Tongue (tissue), 2 donors: ENCODE results near the gene CLDN19. TPM values are rescaled to one million over a fixed set of nuclear protein-coding genes. Genes with fewer than 3 reads are reported as not detected.
A peak's percentile ranks its signal among the peaks of the same experiment; 100 is the strongest.

Experiments used
- DNase-seq: peaks from one replicate; pipeline ENCODE4 v3.0.0-alpha.2; 2015
- total RNA-seq: library from RNA; depleted of rRNA; stranded (reverse); fragments of >200 nt; gene quantifications from one replicate; pipeline ENCODE4 v1.2.3, GENCODE V29; 2014

Gene CLDN19
- total RNA-seq = 2.8 TPM

DNA sequence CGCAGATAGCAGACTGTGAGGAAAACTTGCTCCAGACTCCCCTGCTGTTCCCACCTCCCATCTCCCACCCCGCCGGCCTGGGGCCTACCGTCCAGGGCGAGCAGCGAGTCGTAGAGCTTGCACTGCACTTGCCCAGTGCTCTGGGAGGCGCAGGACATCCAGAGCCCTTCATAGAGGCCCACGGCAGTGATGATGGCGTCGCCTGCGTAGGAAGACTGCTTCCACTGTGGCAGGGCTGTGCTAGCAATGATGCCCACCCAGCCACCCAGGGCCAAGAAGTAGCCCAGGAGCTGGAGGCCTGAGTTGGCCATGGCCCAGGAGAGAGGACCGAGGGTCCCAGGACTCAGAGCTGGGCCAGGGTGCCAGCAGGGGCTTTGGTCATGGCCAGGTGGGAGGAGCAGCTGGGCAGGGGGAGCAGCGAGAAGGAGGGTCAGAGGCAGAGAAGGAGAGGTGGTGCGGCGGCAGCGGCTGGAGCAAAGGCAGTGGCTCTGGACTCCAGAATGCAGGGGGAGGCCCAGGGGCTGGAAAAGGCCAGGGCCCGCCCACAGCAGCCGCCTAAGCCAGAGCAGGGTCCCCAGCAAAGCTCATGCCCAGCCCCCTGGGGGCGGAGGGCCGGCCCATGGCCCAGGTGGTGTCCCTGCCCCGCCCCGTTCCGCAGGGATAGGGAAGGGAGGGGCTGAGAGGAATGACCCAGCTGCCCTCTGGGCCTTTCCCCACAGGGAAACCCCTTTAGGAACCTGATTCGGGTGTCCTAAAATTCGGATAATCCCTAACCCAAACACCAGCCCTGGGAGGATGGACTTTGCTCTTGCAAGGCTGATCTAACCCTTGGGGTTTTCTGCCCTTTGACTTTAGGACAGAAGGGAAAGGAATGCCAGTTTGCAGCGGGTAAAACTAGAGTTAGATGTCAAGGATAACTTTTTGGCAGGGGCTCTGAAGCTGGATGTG, at the start of gene CLDN19:
Gene CLDN19 (minus strand): TSS at position 484 of the 948 bp plus-strand sequence. CDS start 173 bp downstream, at position 311.
- DNase-seq = peak; percentile 36

DNA sequence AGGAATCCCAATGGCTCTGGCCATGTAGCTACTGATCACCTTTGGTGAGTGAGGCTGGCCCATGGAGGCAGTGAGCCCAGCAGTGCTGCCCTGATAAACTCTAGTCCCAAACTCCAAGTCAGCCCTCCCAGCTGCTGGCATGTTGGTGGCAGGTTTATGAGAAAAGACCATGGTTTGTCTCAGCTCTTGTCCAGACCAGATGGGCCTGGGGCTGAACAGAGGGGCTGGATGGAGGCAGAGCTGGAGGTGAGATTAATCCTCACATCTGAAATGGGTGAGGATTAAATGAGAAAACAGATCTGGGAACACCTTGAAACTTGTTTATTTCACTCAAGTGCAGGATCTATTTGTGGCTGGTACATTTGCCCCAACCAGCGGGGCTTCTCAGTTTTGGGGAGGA, 48.0 kb upstream of the CLDN19 start:
- DNase-seq = no peak

DNA sequence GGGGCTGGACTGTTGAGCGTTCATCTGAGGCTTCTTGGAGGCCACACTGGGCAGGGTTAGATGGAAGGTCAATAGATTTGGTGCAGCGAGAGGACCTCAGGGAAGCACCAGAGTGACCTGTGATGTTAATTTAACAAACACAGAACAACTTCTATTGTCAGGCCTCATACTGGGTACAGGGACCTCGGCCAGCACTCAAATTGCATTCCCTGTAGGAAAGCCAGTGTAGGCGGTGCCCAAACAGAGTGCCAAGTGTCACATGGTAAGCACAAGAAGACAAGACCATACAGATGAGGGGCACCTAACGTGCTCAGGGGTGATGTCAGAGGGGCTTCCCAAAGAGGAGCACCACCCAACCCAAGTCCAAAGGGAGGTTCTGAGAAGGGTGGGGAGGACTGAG, 46.1 kb upstream of the CLDN19 start:
- DNase-seq = no peak

DNA sequence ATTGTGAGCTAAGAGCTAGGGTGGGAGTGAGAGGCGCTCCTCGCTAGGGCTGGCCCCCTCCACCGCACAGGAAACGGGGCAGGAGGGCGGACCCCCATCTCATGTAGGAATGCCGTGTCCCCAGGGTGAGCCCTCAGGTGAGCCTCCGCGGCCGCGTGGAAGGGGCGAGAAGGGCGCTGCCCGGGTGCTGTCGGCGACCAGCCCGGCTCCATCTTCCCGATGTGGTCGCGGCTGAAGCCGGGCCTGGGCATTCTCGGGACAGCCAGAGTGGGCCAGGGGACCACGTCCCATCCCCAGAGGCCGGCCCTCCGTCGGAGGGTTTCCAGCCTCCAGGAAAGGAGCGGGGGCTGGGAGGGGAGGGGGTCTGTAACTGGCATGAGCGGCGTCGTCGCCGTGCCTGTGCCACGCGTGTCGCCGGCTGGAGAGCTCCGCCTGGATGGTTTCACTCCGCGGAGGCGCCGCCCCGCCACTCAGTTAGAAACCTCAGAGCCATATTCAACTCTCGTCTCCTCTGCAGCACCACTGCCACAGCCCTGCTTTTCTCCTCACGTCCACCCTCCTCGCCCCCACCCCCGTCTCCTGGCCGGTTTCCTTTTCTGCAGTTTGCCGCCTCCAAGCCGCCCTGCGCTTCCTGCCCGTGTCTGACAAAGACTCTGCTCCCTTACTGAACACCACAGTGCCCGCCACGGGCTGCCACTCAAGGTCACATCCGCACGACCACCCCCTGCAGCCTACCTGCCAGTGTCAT, 45.1 kb upstream of the CLDN19 start, which contains the start of gene TMEM269:
Gene TMEM269 (plus strand): TSS at position 46 of the 748 bp plus-strand sequence. CDS start 4,903 bp downstream, outside the sequence.
- peak; percentile 45 for DNase-seq

DNA sequence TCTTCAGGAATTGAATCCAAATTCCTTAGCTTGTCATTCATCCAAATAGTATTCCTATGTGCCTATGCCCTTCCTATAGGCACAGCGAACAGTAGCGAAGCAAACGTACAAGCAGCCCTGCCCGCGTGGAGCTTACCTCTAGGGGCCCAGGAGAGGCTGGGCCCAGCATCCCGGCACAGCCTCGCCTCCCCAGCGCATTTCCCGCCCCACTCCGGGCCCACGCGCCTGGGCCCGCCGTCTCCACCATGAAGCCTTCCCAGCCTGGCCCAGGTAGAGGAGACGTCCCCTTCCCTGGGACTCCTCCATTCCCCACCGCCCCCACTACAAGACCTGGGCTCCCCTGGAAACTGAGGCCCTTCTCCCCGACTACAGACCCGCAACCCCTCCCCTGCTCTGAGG, 44.5 kb upstream of the CLDN19 start:
- DNase-seq = no peak

GRCh38 chr1:42783092-42783491, 43.1 kb upstream of the CLDN19 start:
- no peak for DNase-seq

GRCh38 chr1:42780176-42780575, 40.1 kb upstream of the CLDN19 start:
- no peak for DNase-seq

GRCh38 chr1:42779725-42780124, 39.7 kb upstream of the CLDN19 start:
- DNase-seq = no peak

DNA sequence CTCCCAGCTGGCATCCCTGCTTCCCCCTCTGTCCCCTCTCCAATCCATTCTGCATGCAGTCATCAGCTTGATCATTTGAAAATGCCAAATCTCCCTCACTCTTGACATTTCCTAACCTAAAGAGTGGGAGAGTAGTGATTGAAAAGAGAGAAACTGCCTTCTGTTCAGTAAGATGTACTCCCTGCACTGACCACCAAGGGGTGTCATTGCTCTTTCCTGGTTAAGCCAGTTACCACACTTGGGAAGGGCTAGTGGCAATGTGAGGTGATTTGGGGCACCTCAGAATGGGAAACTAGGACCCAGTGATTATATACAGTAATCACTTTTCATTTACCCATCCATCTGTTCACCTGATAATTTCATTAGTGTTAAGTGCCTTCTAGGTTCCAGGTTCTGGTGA, 37.8 kb upstream of the CLDN19 start:
- peak; percentile 53 for DNase-seq

- no peak for DNase-seq
Measured at GRCh38 chr1:42776502-42776901, 36.5 kb upstream of the CLDN19 start.

- no peak for DNase-seq
Measured at GRCh38 chr1:42774928-42775526, 35.0 kb upstream of the CLDN19 start.

- no peak for DNase-seq
Measured at GRCh38 chr1:42773420-42773819, 33.4 kb upstream of the CLDN19 start.

- no peak for DNase-seq
Measured at GRCh38 chr1:42769811-42770210, 29.8 kb upstream of the CLDN19 start.

- DNase-seq = no peak
Measured at GRCh38 chr1:42768172-42768571, 28.1 kb upstream of the CLDN19 start.

GRCh38 chr1:42767510-42768000, 27.5 kb upstream of the CLDN19 start:
- no peak for DNase-seq

DNA sequence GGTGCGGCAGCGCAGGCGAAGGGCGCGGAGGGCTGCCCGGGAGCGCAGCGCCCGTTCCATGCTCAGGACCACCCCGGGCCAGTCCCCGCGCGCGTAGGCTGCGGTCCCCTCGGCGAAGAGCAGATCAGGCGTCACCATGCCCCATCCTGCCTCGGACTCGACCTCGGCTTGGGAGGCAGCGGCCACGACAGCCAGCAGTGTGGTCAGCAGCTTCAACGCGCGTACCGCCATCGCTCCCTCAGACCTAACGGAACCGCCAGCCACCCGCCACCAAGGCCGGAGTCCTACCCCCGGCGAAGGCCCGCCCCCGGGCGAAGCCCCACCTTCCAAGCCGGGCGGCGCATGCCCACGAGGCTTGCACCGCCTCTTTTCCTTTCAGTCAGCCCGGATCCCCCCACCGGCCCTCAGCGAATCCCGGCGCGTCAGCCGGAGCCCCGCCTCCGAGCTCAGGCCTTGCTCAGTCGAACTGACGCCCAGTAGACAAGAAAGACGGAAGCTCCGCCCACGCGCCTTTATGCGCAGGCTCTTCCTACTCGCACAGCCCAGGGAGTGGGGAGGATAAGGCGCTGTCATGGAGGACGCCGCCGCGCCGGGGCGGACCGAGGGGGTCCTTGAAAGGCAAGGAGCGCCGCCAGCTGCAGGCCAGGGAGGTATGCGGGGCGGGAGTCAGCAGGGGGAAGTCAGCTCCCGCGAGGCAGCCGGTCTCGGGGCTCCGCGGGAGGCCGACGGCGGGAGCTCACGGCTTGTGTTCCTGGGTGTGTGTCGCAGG, 26.9 kb upstream of the CLDN19 start, which contains the start of the genes C1orf50 and P3H1:
Gene C1orf50 (plus strand): TSS at position 509 of the 769 bp plus-strand sequence. CDS start 63 bp downstream, at position 572.
Gene P3H1 (minus strand): TSS at position 288 of the 769 bp plus-strand sequence. CDS start 57 bp downstream, at position 231.
- peak; percentile 100 for DNase-seq

GRCh38 chr1:42765832-42766740, 26.1 kb upstream of the CLDN19 start:
- peak; percentile 83 for DNase-seq

DNA sequence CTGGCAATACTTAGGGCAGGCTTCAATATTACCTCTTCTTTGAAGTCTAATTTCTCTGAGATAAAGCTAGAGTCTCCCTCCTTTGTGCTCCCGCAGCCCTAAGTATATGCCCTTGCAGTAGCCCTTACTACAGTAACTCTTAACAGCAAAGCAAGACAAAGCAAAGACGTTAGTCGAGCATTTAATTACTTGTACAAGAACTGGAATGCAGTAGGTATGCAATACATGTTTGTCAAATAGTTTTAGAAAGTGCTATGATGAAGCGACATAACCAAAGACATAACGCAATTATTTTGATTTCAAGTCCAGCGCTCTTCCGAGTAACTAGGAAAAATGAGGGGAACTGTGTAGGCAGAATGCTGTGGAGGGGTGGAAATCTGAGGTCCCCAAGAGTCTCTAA, 25.2 kb upstream of the CLDN19 start:
- DNase-seq = no peak

DNA sequence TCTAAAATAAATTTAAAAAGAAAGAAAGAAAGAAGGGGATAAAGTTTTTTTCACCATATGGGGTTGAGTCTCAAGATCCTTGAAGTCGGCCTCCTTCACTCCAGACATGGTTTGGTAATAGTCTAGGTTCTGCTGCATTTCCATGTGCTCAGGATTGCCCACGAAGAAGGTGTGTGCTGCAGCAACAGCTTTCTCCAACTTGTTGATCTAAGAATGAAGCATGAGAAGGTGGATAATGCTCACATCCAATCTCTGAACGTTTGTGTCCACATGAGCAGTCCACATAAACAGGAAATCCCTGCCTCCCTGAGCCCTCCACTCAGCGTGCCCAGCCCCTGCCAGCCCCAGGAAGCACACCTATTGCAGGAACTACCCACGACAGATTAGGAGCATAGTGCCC, 22.2 kb upstream of the CLDN19 start:
- no peak for DNase-seq

- DNase-seq = no peak
Measured at GRCh38 chr1:42761567-42761966, 21.5 kb upstream of the CLDN19 start.
